Neural crest cell (in vitro differentiated cells): ENCODE measurements around the gene HBS1L. TPM values are rescaled to one million over a fixed set of nuclear protein-coding genes. Genes with fewer than 3 reads are reported as not detected.

Experiments used
- DNase-seq: peaks from one replicate; pipeline ENCODE4 v3.0.0; 2021; ENCODE audit warnings: low read depth, mixed read lengths, low spot score
- H3K27ac Mint-ChIP-seq: one replicate; pipeline ENCODE4 v1.8.0; 2021; ENCODE audit warnings: mild to moderate bottlenecking, mixed read lengths; ENCODE audit not compliant: unreplicated experiment
- H3K27me3 Mint-ChIP-seq: 2 replicates; pipeline ENCODE4 v1.8.0; 2021; ENCODE audit warnings: low read depth, mild to moderate bottlenecking, mixed read lengths
- H3K36me3 Mint-ChIP-seq: 2 replicates; pipeline ENCODE4 v1.8.0; 2021; ENCODE audit warnings: low read depth, mild to moderate bottlenecking, mixed read lengths
- H3K4me1 Mint-ChIP-seq: 2 replicates; pipeline ENCODE4 v1.8.0; 2021; ENCODE audit warnings: mixed read lengths
- H3K4me3 Mint-ChIP-seq: one replicate; pipeline ENCODE4 v1.8.0; 2021; ENCODE audit warnings: mild to moderate bottlenecking, mixed read lengths
- H3K9me3 Mint-ChIP-seq: 2 replicates; pipeline ENCODE4 v1.8.0; 2021; ENCODE audit warnings: mixed read lengths
- total RNA-seq: library from RNA; stranded (reverse); gene quantifications from 2 replicates; pipeline ENCODE4 v1.2.1, GENCODE V29; 2021
- TF ChIP-seq, protein P1 (sequence below): fragments of 200-600 bp; sonication (generic); conservative IDR thresholded peaks from 2 replicates; pipeline ENCODE4 v1.5.0; 2021; ENCODE audit warnings: antibody characterized with exemption, mild to moderate bottlenecking

HBS1L gene
- total RNA-seq, 1 donor from 2014 or later: 82.6 TPM

DNA sequence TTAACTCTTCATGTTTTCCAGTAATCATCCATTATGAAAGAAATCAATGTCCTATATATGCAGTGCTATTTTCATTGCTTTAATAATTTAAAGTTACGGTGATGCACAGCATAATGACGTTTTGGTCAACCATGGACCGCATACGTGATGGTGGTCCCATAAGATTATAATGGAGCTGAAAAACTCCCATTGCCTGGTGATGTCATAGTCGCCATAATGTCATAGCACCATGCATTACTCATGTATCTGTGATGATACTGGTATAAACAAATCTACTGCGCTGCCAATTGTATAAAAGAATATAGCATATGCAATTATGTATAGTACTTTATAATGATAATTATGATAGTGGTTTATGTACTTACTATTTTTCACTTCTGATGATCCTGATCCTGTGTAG is 62.5 kb downstream of the HBS1L start:
- Mint-ChIP-seq H3K4me1 (peaks cover 7% of the 10 kb centered on the region), H3K9me3 (no peaks in the 10 kb centered on the region), H3K27ac (no peak overlapping the region), H3K27me3 (no peaks in the 10 kb centered on the region), H3K4me3 (no peak overlapping the region), H3K36me3 (peaks cover 11% of the 10 kb centered on the region)
- DNase-seq: no peak
- TF ChIP-seq, protein P1, sequence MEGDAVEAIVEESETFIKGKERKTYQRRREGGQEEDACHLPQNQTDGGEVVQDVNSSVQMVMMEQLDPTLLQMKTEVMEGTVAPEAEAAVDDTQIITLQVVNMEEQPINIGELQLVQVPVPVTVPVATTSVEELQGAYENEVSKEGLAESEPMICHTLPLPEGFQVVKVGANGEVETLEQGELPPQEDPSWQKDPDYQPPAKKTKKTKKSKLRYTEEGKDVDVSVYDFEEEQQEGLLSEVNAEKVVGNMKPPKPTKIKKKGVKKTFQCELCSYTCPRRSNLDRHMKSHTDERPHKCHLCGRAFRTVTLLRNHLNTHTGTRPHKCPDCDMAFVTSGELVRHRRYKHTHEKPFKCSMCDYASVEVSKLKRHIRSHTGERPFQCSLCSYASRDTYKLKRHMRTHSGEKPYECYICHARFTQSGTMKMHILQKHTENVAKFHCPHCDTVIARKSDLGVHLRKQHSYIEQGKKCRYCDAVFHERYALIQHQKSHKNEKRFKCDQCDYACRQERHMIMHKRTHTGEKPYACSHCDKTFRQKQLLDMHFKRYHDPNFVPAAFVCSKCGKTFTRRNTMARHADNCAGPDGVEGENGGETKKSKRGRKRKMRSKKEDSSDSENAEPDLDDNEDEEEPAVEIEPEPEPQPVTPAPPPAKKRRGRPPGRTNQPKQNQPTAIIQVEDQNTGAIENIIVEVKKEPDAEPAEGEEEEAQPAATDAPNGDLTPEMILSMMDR: no peak

DNA sequence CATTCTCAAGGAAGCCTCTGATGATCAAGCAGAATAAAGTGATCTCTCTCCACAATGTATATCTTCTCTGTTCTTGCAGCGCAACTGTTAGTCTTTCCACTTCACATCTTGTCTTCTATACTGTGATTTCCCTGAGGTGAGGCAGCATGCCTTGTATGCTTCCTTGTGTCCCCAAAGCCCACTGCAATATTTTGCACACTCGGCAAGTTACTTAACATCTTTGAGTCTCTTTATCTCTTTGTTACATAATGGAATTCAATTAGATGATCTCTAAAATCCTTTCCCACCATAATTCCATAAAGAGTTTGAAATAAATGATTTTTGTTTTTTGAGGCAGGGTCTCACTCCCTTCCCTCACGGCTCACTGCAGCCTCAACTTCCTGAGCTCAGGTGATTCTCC is 64.4 kb downstream of the HBS1L start:
- Mint-ChIP-seq H3K9me3 (no peaks in the 10 kb centered on the region), H3K27ac (no peak overlapping the region), H3K36me3 (peaks cover 7% of the 10 kb centered on the region), H3K4me3 (no peak overlapping the region), H3K27me3 (no peaks in the 10 kb centered on the region), H3K4me1 (peaks cover 7% of the 10 kb centered on the region)
- DNase-seq: no peak
- TF ChIP-seq, protein P1: no peak

DNA sequence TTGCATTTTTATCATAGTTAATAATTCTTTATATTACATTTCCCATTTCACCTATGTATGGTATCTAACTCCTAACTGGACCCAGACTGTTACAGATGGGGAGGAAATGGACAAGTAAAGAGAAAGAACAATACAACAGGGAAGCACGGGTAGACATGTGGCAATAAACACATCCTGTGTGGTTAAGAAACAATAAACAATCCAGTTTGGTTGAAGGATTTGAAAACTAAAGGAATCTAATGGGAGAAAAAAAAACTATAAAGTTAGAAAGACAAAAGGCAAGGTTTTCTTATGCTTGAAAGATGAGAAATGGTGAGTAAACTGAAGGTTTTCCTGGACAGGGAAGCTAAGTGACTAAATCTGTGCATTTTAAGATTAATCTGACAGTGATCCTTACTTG is 69.8 kb downstream of the HBS1L start:
- peaks cover 7% of the 10 kb centered on the region for H3K4me1 Mint-ChIP-seq
- DNase-seq: no peak
- H3K27me3 Mint-ChIP-seq: no peaks in the 10 kb centered on the region
- H3K4me3 Mint-ChIP-seq: no peak overlapping the region
- TF ChIP-seq, protein P1: no peak
- H3K9me3 Mint-ChIP-seq: no peaks in the 10 kb centered on the region
- H3K27ac Mint-ChIP-seq: no peak overlapping the region
- H3K36me3 Mint-ChIP-seq: peaks cover 18% of the 10 kb centered on the region

DNA sequence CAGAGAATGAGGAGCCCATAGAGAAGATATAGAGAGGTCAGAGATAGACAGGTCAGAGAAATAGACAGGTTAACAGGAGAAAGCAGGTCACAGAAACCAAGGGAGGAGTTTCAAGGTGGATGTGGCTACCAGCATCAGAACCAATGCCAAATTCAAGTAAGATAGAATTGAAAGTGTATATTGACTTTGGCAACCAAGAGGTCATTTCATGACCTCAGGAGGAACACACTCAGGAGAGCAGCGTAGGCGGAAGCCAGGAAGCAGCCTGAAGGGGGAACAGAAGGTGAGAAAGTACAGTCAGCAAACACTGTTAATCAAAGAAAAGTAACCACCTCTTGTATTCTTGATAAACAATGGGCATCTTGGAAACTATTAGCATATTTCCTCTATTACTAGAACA is 70.8 kb downstream of the HBS1L start:
- no peak overlapping the region for H3K4me3 Mint-ChIP-seq
- H3K4me1 Mint-ChIP-seq: no peaks in the 10 kb centered on the region
- H3K27me3 Mint-ChIP-seq: no peaks in the 10 kb centered on the region
- DNase-seq: no peak
- TF ChIP-seq, protein P1: no peak
- H3K36me3 Mint-ChIP-seq: peaks cover 18% of the 10 kb centered on the region
- no peak overlapping the region for H3K27ac Mint-ChIP-seq
- no peaks in the 10 kb centered on the region for H3K9me3 Mint-ChIP-seq

DNA sequence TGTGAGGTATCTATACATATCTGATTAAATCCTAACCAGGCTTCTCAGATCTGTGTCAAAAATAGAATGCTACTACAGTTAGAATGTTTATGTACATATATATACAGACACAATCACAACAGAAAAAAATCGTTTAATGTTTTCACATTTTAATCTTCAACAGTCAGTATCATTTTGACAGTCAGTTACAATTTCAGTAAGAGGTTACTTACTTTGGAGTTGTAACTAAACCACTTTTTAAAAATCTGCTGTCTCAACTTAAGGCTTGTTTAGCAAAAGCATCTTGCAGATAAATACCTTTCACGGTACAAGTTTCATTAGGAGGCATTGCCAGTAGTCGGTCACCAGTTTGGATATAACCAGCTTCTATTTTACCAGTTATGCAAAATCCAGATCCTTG is 72.5 kb downstream of the HBS1L start:
- Mint-ChIP-seq H3K9me3 (no peaks in the 10 kb centered on the region), H3K27me3 (no peaks in the 10 kb centered on the region), H3K27ac (no peak overlapping the region), H3K4me3 (no peak overlapping the region), H3K36me3 (peaks cover 14% of the 10 kb centered on the region), H3K4me1 (no peaks in the 10 kb centered on the region)
- no peak for DNase-seq
- TF ChIP-seq, protein P1: no peak

DNA sequence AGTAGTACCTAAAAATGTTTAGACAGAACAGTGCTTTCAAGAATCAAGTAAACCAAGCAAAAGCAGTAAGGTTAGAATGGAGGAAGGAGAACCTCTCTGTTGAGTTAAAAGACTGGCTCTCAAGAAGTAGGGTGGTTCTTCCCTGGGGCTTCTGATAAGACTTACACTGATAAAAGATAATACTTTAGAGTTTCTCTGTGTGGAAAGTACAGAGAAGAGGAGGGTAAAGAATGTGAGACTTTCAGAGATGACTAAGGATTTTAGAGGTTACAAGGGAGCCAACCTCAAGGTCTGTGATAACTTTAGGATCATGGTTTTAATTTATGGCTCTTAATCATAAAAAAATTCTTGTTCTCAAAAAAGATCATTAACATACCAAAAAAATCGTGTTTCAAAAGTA is 73.8 kb downstream of the HBS1L start:
- TF ChIP-seq, protein P1: no peak
- no peak for DNase-seq
- H3K4me3 Mint-ChIP-seq: no peak overlapping the region
- H3K27me3 Mint-ChIP-seq: no peaks in the 10 kb centered on the region
- peaks cover 6% of the 10 kb centered on the region for H3K9me3 Mint-ChIP-seq
- no peak overlapping the region for H3K27ac Mint-ChIP-seq
- peaks cover 22% of the 10 kb centered on the region for H3K36me3 Mint-ChIP-seq
- no peaks in the 10 kb centered on the region for H3K4me1 Mint-ChIP-seq
